Trophoblast cell (in vitro differentiated cells and primary cell): ENCODE results near the gene KCTD17.

Experiments used
- DNase-seq, 2 donors: peaks; one replicate each; pipeline ENCODE4 v3.0.0-alpha.2; 2016
- H2AFZ ChIP-seq: 2 replicates; pipeline ENCODE4 v1.6.1; 2013; ENCODE audit warnings: low read length, moderate library complexity, mild to moderate bottlenecking; ENCODE audit not compliant: insufficient read depth, poor library complexity
- H2AK5ac ChIP-seq: 2 replicates; pipeline ENCODE4 v1.6.1; 2013; ENCODE audit warnings: mild to moderate bottlenecking, low read length
- H2BK120ac ChIP-seq: 2 replicates; pipeline ENCODE4 v1.6.1; 2013; ENCODE audit warnings: low read length, mild to moderate bottlenecking, moderate library complexity; ENCODE audit not compliant: insufficient read depth, poor library complexity
- H2BK12ac ChIP-seq: 2 replicates; pipeline ENCODE4 v1.6.1; 2013; ENCODE audit warnings: mild to moderate bottlenecking, low read length, moderate library complexity
- H2BK5ac ChIP-seq: 2 replicates; pipeline ENCODE4 v1.6.1; 2013; ENCODE audit warnings: low read length, low read depth, moderate library complexity, mild to moderate bottlenecking; ENCODE audit not compliant: poor library complexity
- H3K14ac ChIP-seq: 2 replicates; pipeline ENCODE4 v1.6.1; 2013; ENCODE audit warnings: mild to moderate bottlenecking, low read length
- H3K18ac ChIP-seq: 2 replicates; pipeline ENCODE4 v1.6.1; 2013; ENCODE audit warnings: mild to moderate bottlenecking, low read length
- H3K23ac ChIP-seq: 2 replicates; pipeline ENCODE4 v1.6.1; 2013; ENCODE audit warnings: low read length
- H3K27ac ChIP-seq: 2 replicates; pipeline ENCODE4 v1.5.1; 2013; ENCODE audit warnings: low read depth, mild to moderate bottlenecking, inconsistent platforms, low read length, moderate library complexity
- H3K27me3 ChIP-seq: 2 replicates; pipeline ENCODE4 v1.6.1; 2013; ENCODE audit warnings: inconsistent platforms, mild to moderate bottlenecking, low read length, moderate library complexity; ENCODE audit not compliant: insufficient read depth
- H3K36me3 ChIP-seq, 2 experiments: 1 replicate in 1 of 2; 2 replicates in 1 of 2; pipeline ENCODE4 v1.6.1; 2013; ENCODE audit warnings: low read length in 2 of 2, mild to moderate bottlenecking in 2 of 2, moderate library complexity in 1 of 2; ENCODE audit not compliant: insufficient read depth in 2 of 2, control insufficient read depth in 1 of 2
- H3K4ac ChIP-seq: 2 replicates; pipeline ENCODE4 v1.6.1; 2013; ENCODE audit warnings: low read depth, mild to moderate bottlenecking, low read length, moderate library complexity
- H3K4me1 ChIP-seq, 2 experiments: 1 replicate in 1 of 2; 2 replicates in 1 of 2; pipeline ENCODE4 v1.6.1; 2013; ENCODE audit warnings: low read length in 2 of 2, mild to moderate bottlenecking in 2 of 2, moderate library complexity in 1 of 2; ENCODE audit not compliant: insufficient read depth in 2 of 2, control insufficient read depth in 1 of 2
- H3K4me2 ChIP-seq: 2 replicates; pipeline ENCODE4 v1.6.1; 2013; ENCODE audit warnings: inconsistent platforms, mild to moderate bottlenecking, low read length, moderate library complexity
- H3K4me3 ChIP-seq: 2 replicates; pipeline ENCODE4 v1.5.1; 2013; ENCODE audit warnings: mild to moderate bottlenecking, low read depth, low read length, inconsistent platforms
- H3K79me1 ChIP-seq: one replicate; pipeline ENCODE4 v1.6.1; 2013; ENCODE audit warnings: low read length
- H3K79me2 ChIP-seq: 2 replicates; pipeline ENCODE4 v1.6.1; 2013; ENCODE audit warnings: low read length, mild to moderate bottlenecking; ENCODE audit not compliant: control insufficient read depth, insufficient read depth, poor library complexity
- H3K9ac ChIP-seq: 2 replicates; pipeline ENCODE4 v1.6.1; 2013; ENCODE audit warnings: mild to moderate bottlenecking, low read length
- H3K9me3 ChIP-seq: 2 replicates; pipeline ENCODE4 v1.6.1; 2013; ENCODE audit warnings: low read depth, mild to moderate bottlenecking, control low read depth, inconsistent platforms, low read length; ENCODE audit not compliant: insufficient read depth
- H4K12ac ChIP-seq: 2 replicates; pipeline ENCODE4 v1.6.1; 2013; ENCODE audit warnings: low read depth, mild to moderate bottlenecking, low read length, moderate library complexity
- H4K8ac ChIP-seq: 2 replicates; pipeline ENCODE4 v1.6.1; 2013; ENCODE audit warnings: low read depth, mild to moderate bottlenecking, low read length, moderate library complexity
- H4K91ac ChIP-seq: one replicate; pipeline ENCODE4 v1.6.1; 2013; ENCODE audit warnings: low read depth, mild to moderate bottlenecking, low read length, moderate library complexity
- whole genome bisulfite sequencing: extraction: QIAGEN DNeasy Blood & Tissue Kit; methylation state at CpG from one replicate; pipeline ENCODE4 v1.1.7; 2013; ENCODE audit warnings: missing lambda C conversion rate; ENCODE audit not compliant: insufficient read length, insufficient coverage; ENCODE audit errors: extremely low coverage; 5-methylcytosine and 5-hydroxymethylcytosine counted together

KCTD17 gene

GRCh38 chr22:37100589-37101127 is 49.1 kb downstream of the KCTD17 start:
- WGBS = no CpG with 5 or more reads among the region's 8 CpGs
- Histone ChIP-seq H4K91ac (no peak overlapping the region), H3K9ac (no peak overlapping the region), H2BK12ac (no peak overlapping the region), H3K9me3 (no peaks in the 10 kb centered on the region), H2AFZ (no peak overlapping the region), H2AK5ac (no peak overlapping the region), H3K79me2 (no peaks in the 10 kb centered on the region), H3K4me3 (no peak overlapping the region), H3K27me3 (peaks cover 7% of the 10 kb centered on the region), H2BK120ac (no peak overlapping the region), H3K36me3 (no peaks in the 10 kb centered on the region), H3K4me1 (no peaks in the 10 kb centered on the region), H4K12ac (no peak overlapping the region), H3K4ac (no peak overlapping the region), H3K14ac (no peak overlapping the region), H3K23ac (no peak overlapping the region), H2BK5ac (no peak overlapping the region), H4K8ac (no peak overlapping the region), H3K27ac (no peak overlapping the region), H3K4me2 (no peak overlapping the region), H3K18ac (no peak overlapping the region), H3K79me1 (no peaks in the 10 kb centered on the region)
- no peak for DNase-seq

- H2AK5ac ChIP-seq = no peak overlapping the region
- no peak overlapping the region for H4K8ac ChIP-seq
- no peak overlapping the region for H2BK120ac ChIP-seq
- no peak overlapping the region for H3K4me3 ChIP-seq
- peaks cover 7% of the 10 kb centered on the region for H3K27me3 ChIP-seq
- no peak overlapping the region for H3K18ac ChIP-seq
- no peaks in the 10 kb centered on the region for H3K79me1 ChIP-seq
- WGBS = no CpG with 5 or more reads among the region's 10 CpGs
- H3K4ac ChIP-seq = no peak overlapping the region
- H3K4me1 ChIP-seq = no peaks in the 10 kb centered on the region
- H3K23ac ChIP-seq = no peak overlapping the region
- no peak overlapping the region for H4K12ac ChIP-seq
- H3K36me3 ChIP-seq = no peaks in the 10 kb centered on the region
- no peak overlapping the region for H2BK12ac ChIP-seq
- H3K14ac ChIP-seq = no peak overlapping the region
- H3K4me2 ChIP-seq = no peak overlapping the region
- DNase-seq = no peak
- no peaks in the 10 kb centered on the region for H3K9me3 ChIP-seq
- no peaks in the 10 kb centered on the region for H3K79me2 ChIP-seq
- no peak overlapping the region for H2BK5ac ChIP-seq
- H4K91ac ChIP-seq = no peak overlapping the region
- H3K27ac ChIP-seq = no peak overlapping the region
- H2AFZ ChIP-seq = no peak overlapping the region
- H3K9ac ChIP-seq = no peak overlapping the region
Observed at GRCh38 chr22:37101311-37102066, 49.9 kb downstream of the KCTD17 start.

GRCh38 chr22:37103151-37103550 is 51.6 kb downstream of the KCTD17 start:
- Histone ChIP-seq H3K27me3 (no peaks in the 10 kb centered on the region), H2BK120ac (no peak overlapping the region), H3K27ac (no peak overlapping the region), H3K9me3 (no peaks in the 10 kb centered on the region), H3K18ac (no peak overlapping the region), H4K91ac (no peak overlapping the region), H2BK5ac (no peak overlapping the region), H3K23ac (no peak overlapping the region), H3K4me2 (no peak overlapping the region), H3K4me3 (no peak overlapping the region), H2AK5ac (no peak overlapping the region), H2AFZ (no peak overlapping the region), H4K12ac (no peak overlapping the region), H3K79me2 (no peaks in the 10 kb centered on the region), H2BK12ac (no peak overlapping the region), H4K8ac (no peak overlapping the region), H3K4me1 (no peaks in the 10 kb centered on the region), H3K14ac (no peak overlapping the region), H3K9ac (no peak overlapping the region), H3K4ac (no peak overlapping the region), H3K36me3 (no peaks in the 10 kb centered on the region), H3K79me1 (no peaks in the 10 kb centered on the region)
- WGBS = no CpG with 5 or more reads among the region's 18 CpGs
- no peak for DNase-seq

GRCh38 chr22:37103656-37104452 is 52.3 kb downstream of the KCTD17 start:
- Histone ChIP-seq H3K4me1 (no peaks in the 10 kb centered on the region), H3K4ac (no peak overlapping the region), H3K36me3 (no peaks in the 10 kb centered on the region), H3K9ac (no peak overlapping the region), H4K12ac (no peak overlapping the region), H3K18ac (no peak overlapping the region), H2AK5ac (no peak overlapping the region), H4K91ac (no peak overlapping the region), H3K14ac (no peak overlapping the region), H3K4me3 (no peak overlapping the region), H3K79me2 (no peaks in the 10 kb centered on the region), H2BK5ac (no peak overlapping the region), H4K8ac (no peak overlapping the region), H3K23ac (no peak overlapping the region), H3K9me3 (no peaks in the 10 kb centered on the region), H3K4me2 (no peak overlapping the region), H3K27me3 (no peaks in the 10 kb centered on the region), H2BK12ac (no peak overlapping the region), H3K79me1 (no peaks in the 10 kb centered on the region), H3K27ac (no peak overlapping the region), H2AFZ (no peak overlapping the region), H2BK120ac (no peak overlapping the region)
- WGBS = no CpG with 5 or more reads among the region's 14 CpGs
- DNase-seq = no peak
